ENCODE measurements around the gene LELP1.

Gene LELP1

GRCh38 chr1:153242160-153242559, 38.9 kb downstream of the LELP1 start:
- intact Hi-C loops (cut with micrococcal nuclease), result no loop called here
- Mint-ChIP-seq H3K36me3 (ENCODE audit: low read depth) (no peaks in the 10 kb centered on the region), H3K4me3 (no peak overlapping the region), H3K27ac (no peak overlapping the region), H3K9me3 (peaks cover 8% of the 10 kb centered on the region), H3K27me3 (peaks cover 12% of the 10 kb centered on the region), H3K4me1 (ENCODE audit: low read depth) (no peaks in the 10 kb centered on the region)

- Mint-ChIP-seq H3K27ac (no peak overlapping the region), H3K4me1 (ENCODE audit: low read depth) (no peaks in the 10 kb centered on the region), H3K36me3 (ENCODE audit: low read depth) (no peaks in the 10 kb centered on the region), H3K4me3 (no peak overlapping the region), H3K27me3 (peaks cover 24% of the 10 kb centered on the region), H3K9me3 (peaks cover 8% of the 10 kb centered on the region)
- intact Hi-C loops (cut with micrococcal nuclease), result no loop called here
Observed at GRCh38 chr1:153245466-153245865, 42.2 kb downstream of the LELP1 start.

- no peak overlapping the region for H3K27ac Mint-ChIP-seq
- no peak overlapping the region for H3K4me3 Mint-ChIP-seq
- intact Hi-C loops (cut with micrococcal nuclease), result no loop called here
- peaks cover 3% of the 10 kb centered on the region for H3K4me1 Mint-ChIP-seq (ENCODE audit: low read depth)
- H3K9me3 Mint-ChIP-seq, result peaks cover 8% of the 10 kb centered on the region
- H3K36me3 Mint-ChIP-seq (ENCODE audit: low read depth), result no peaks in the 10 kb centered on the region
- peaks cover 29% of the 10 kb centered on the region for H3K27me3 Mint-ChIP-seq
Observed at GRCh38 chr1:153246018-153246417, 42.8 kb downstream of the LELP1 start.

GRCh38 chr1:153246825-153247224, 43.6 kb downstream of the LELP1 start:
- H3K27ac Mint-ChIP-seq, result no peak overlapping the region
- no peaks in the 10 kb centered on the region for H3K36me3 Mint-ChIP-seq (ENCODE audit: low read depth)
- peaks cover 8% of the 10 kb centered on the region for H3K9me3 Mint-ChIP-seq
- intact Hi-C loops (cut with micrococcal nuclease), result no loop called here
- peaks cover 10% of the 10 kb centered on the region for H3K4me1 Mint-ChIP-seq (ENCODE audit: low read depth)
- H3K27me3 Mint-ChIP-seq, result peaks cover 30% of the 10 kb centered on the region
- H3K4me3 Mint-ChIP-seq, result no peak overlapping the region

GRCh38 chr1:153248176-153248879, 45.1 kb downstream of the LELP1 start:
- Mint-ChIP-seq H3K9me3 (peaks cover 8% of the 10 kb centered on the region), H3K4me1 (ENCODE audit: low read depth) (peaks cover 10% of the 10 kb centered on the region), H3K27me3 (peaks cover 30% of the 10 kb centered on the region), H3K4me3 (no peak overlapping the region), H3K27ac (no peak overlapping the region), H3K36me3 (ENCODE audit: low read depth) (no peaks in the 10 kb centered on the region)
- intact Hi-C loops (cut with micrococcal nuclease), result no loop called here

- Mint-ChIP-seq H3K4me3 (no peak overlapping the region), H3K27me3 (peaks cover 39% of the 10 kb centered on the region), H3K27ac (no peak overlapping the region), H3K9me3 (no peaks in the 10 kb centered on the region), H3K36me3 (ENCODE audit: low read depth) (no peaks in the 10 kb centered on the region), H3K4me1 (ENCODE audit: low read depth) (peaks cover 10% of the 10 kb centered on the region)
- intact Hi-C loops (cut with micrococcal nuclease), result no loop called here
Observed at GRCh38 chr1:153250166-153250565, 46.9 kb downstream of the LELP1 start.

- Mint-ChIP-seq H3K4me3 (no peak overlapping the region), H3K27ac (no peak overlapping the region), H3K27me3 (peaks cover 43% of the 10 kb centered on the region), H3K4me1 (ENCODE audit: low read depth) (peaks cover 10% of the 10 kb centered on the region), H3K9me3 (no peaks in the 10 kb centered on the region), H3K36me3 (ENCODE audit: low read depth) (no peaks in the 10 kb centered on the region)
- intact Hi-C loops (cut with micrococcal nuclease), result no loop called here
Observed at GRCh38 chr1:153251087-153251486, 47.9 kb downstream of the LELP1 start.

GRCh38 chr1:153251562-153251961, 48.3 kb downstream of the LELP1 start:
- Mint-ChIP-seq H3K4me3 (no peak overlapping the region), H3K27me3 (peaks cover 41% of the 10 kb centered on the region), H3K36me3 (ENCODE audit: low read depth) (no peaks in the 10 kb centered on the region), H3K27ac (no peak overlapping the region), H3K9me3 (no peaks in the 10 kb centered on the region), H3K4me1 (ENCODE audit: low read depth) (peaks cover 10% of the 10 kb centered on the region)
- intact Hi-C loops (cut with micrococcal nuclease), result no loop called here

GRCh38 chr1:153251988-153252387, 48.8 kb downstream of the LELP1 start:
- H3K27me3 Mint-ChIP-seq, result peaks cover 38% of the 10 kb centered on the region
- H3K4me3 Mint-ChIP-seq, result no peak overlapping the region
- no peak overlapping the region for H3K27ac Mint-ChIP-seq
- H3K4me1 Mint-ChIP-seq (ENCODE audit: low read depth), result peaks cover 10% of the 10 kb centered on the region
- no peaks in the 10 kb centered on the region for H3K9me3 Mint-ChIP-seq
- intact Hi-C loops (cut with micrococcal nuclease), result no loop called here
- H3K36me3 Mint-ChIP-seq (ENCODE audit: low read depth), result no peaks in the 10 kb centered on the region

- no peak overlapping the region for H3K4me3 Mint-ChIP-seq
- H3K27me3 Mint-ChIP-seq, result peaks cover 34% of the 10 kb centered on the region
- intact Hi-C loops (cut with micrococcal nuclease), result no loop called here
- peaks cover 10% of the 10 kb centered on the region for H3K4me1 Mint-ChIP-seq (ENCODE audit: low read depth)
- H3K36me3 Mint-ChIP-seq (ENCODE audit: low read depth), result no peaks in the 10 kb centered on the region
- H3K27ac Mint-ChIP-seq, result no peak overlapping the region
- no peaks in the 10 kb centered on the region for H3K9me3 Mint-ChIP-seq
Observed at GRCh38 chr1:153253076-153253475, 49.8 kb downstream of the LELP1 start.

- Mint-ChIP-seq H3K4me3 (no peak overlapping the region), H3K27me3 (peaks cover 34% of the 10 kb centered on the region), H3K36me3 (ENCODE audit: low read depth) (no peaks in the 10 kb centered on the region), H3K9me3 (no peaks in the 10 kb centered on the region), H3K4me1 (ENCODE audit: low read depth) (peaks cover 10% of the 10 kb centered on the region), H3K27ac (no peak overlapping the region)
- intact Hi-C loops (cut with micrococcal nuclease), result no loop called here
Observed at GRCh38 chr1:153253693-153254092, 50.5 kb downstream of the LELP1 start.

Measured in dendritic cell treated with granulocyte-macrophage colony-stimulating factor and Interleukin-4, amounts not matched to agents 40 ng/mL and 50 ng/mL, for 4 days (primary cell).